Trophoblast cell (in vitro differentiated cells and primary cell): Measurements from ENCODE around the gene FGFBP2. TPM values are rescaled to one million over a fixed set of nuclear protein-coding genes. Genes with fewer than 3 reads are reported as not detected.

Source experiments
- DNase-seq, 2 donors: peaks; one replicate each; pipeline ENCODE4 v3.0.0-alpha.2; 2016
- H2AFZ ChIP-seq: 2 replicates; pipeline ENCODE4 v1.6.1; 2013; ENCODE audit warnings: low read length, moderate library complexity, mild to moderate bottlenecking; ENCODE audit not compliant: insufficient read depth, poor library complexity
- H2AK5ac ChIP-seq: 2 replicates; pipeline ENCODE4 v1.6.1; 2013; ENCODE audit warnings: mild to moderate bottlenecking, low read length
- H2BK120ac ChIP-seq: 2 replicates; pipeline ENCODE4 v1.6.1; 2013; ENCODE audit warnings: low read length, mild to moderate bottlenecking, moderate library complexity; ENCODE audit not compliant: insufficient read depth, poor library complexity
- H2BK12ac ChIP-seq: 2 replicates; pipeline ENCODE4 v1.6.1; 2013; ENCODE audit warnings: mild to moderate bottlenecking, low read length, moderate library complexity
- H2BK5ac ChIP-seq: 2 replicates; pipeline ENCODE4 v1.6.1; 2013; ENCODE audit warnings: low read length, low read depth, moderate library complexity, mild to moderate bottlenecking; ENCODE audit not compliant: poor library complexity
- H3K14ac ChIP-seq: 2 replicates; pipeline ENCODE4 v1.6.1; 2013; ENCODE audit warnings: mild to moderate bottlenecking, low read length
- H3K18ac ChIP-seq: 2 replicates; pipeline ENCODE4 v1.6.1; 2013; ENCODE audit warnings: mild to moderate bottlenecking, low read length
- H3K23ac ChIP-seq: 2 replicates; pipeline ENCODE4 v1.6.1; 2013; ENCODE audit warnings: low read length
- H3K27ac ChIP-seq: 2 replicates; pipeline ENCODE4 v1.5.1; 2013; ENCODE audit warnings: low read depth, mild to moderate bottlenecking, inconsistent platforms, low read length, moderate library complexity
- H3K27me3 ChIP-seq: 2 replicates; pipeline ENCODE4 v1.6.1; 2013; ENCODE audit warnings: inconsistent platforms, mild to moderate bottlenecking, low read length, moderate library complexity; ENCODE audit not compliant: insufficient read depth
- H3K36me3 ChIP-seq, 2 experiments: 1 replicate in 1 of 2; 2 replicates in 1 of 2; pipeline ENCODE4 v1.6.1; 2013; ENCODE audit warnings: low read length in 2 of 2, mild to moderate bottlenecking in 2 of 2, moderate library complexity in 1 of 2; ENCODE audit not compliant: insufficient read depth in 2 of 2, control insufficient read depth in 1 of 2
- H3K4ac ChIP-seq: 2 replicates; pipeline ENCODE4 v1.6.1; 2013; ENCODE audit warnings: low read depth, mild to moderate bottlenecking, low read length, moderate library complexity
- H3K4me1 ChIP-seq, 2 experiments: 1 replicate in 1 of 2; 2 replicates in 1 of 2; pipeline ENCODE4 v1.6.1; 2013; ENCODE audit warnings: low read length in 2 of 2, mild to moderate bottlenecking in 2 of 2, moderate library complexity in 1 of 2; ENCODE audit not compliant: insufficient read depth in 2 of 2, control insufficient read depth in 1 of 2
- H3K4me2 ChIP-seq: 2 replicates; pipeline ENCODE4 v1.6.1; 2013; ENCODE audit warnings: inconsistent platforms, mild to moderate bottlenecking, low read length, moderate library complexity
- H3K4me3 ChIP-seq: 2 replicates; pipeline ENCODE4 v1.5.1; 2013; ENCODE audit warnings: mild to moderate bottlenecking, low read depth, low read length, inconsistent platforms
- H3K79me1 ChIP-seq: one replicate; pipeline ENCODE4 v1.6.1; 2013; ENCODE audit warnings: low read length
- H3K79me2 ChIP-seq: 2 replicates; pipeline ENCODE4 v1.6.1; 2013; ENCODE audit warnings: low read length, mild to moderate bottlenecking; ENCODE audit not compliant: control insufficient read depth, insufficient read depth, poor library complexity
- H3K9ac ChIP-seq: 2 replicates; pipeline ENCODE4 v1.6.1; 2013; ENCODE audit warnings: mild to moderate bottlenecking, low read length
- H3K9me3 ChIP-seq: 2 replicates; pipeline ENCODE4 v1.6.1; 2013; ENCODE audit warnings: low read depth, mild to moderate bottlenecking, control low read depth, inconsistent platforms, low read length; ENCODE audit not compliant: insufficient read depth
- H4K12ac ChIP-seq: 2 replicates; pipeline ENCODE4 v1.6.1; 2013; ENCODE audit warnings: low read depth, mild to moderate bottlenecking, low read length, moderate library complexity
- H4K8ac ChIP-seq: 2 replicates; pipeline ENCODE4 v1.6.1; 2013; ENCODE audit warnings: low read depth, mild to moderate bottlenecking, low read length, moderate library complexity
- H4K91ac ChIP-seq: one replicate; pipeline ENCODE4 v1.6.1; 2013; ENCODE audit warnings: low read depth, mild to moderate bottlenecking, low read length, moderate library complexity
- WGBS: extraction: QIAGEN DNeasy Blood & Tissue Kit; methylation state at CpG from one replicate; pipeline ENCODE4 v1.1.7; 2013; ENCODE audit warnings: missing lambda C conversion rate; ENCODE audit not compliant: insufficient read length, insufficient coverage; ENCODE audit errors: extremely low coverage; 5-methylcytosine and 5-hydroxymethylcytosine counted together
- polyA plus RNA-seq: library from polyadenylated mRNA; stranded (reverse); fragments of 200-250 nt; gene quantifications from 2 replicates; pipeline ENCODE4 v1.2.3, GENCODE V29; 2013

FGFBP2 gene, protein sequence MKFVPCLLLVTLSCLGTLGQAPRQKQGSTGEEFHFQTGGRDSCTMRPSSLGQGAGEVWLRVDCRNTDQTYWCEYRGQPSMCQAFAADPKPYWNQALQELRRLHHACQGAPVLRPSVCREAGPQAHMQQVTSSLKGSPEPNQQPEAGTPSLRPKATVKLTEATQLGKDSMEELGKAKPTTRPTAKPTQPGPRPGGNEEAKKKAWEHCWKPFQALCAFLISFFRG
- polyA plus RNA-seq, result 0.64 and 0.93 TPM in 2 replicates

DNA sequence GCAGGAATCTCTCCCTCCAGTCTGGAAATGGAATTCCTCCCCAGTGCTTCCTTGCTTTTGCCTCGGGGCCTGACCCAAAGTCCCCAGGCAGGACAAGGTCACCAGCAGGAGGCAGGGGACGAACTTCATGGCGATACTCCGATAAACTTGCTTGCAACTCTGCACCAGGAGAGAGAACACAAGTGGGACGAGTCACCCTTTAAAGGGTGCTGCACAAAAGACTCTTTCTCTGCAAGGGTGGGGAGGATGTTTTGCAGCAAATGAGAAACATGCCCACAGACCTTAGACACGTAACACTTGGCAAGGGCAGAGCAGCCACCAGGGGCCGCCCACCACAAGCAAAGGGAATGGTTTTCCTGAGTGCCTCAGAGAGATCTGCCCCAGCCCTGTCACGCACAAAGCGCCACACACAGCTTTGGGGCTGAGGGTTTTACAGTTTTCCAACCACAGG is at the start of gene FGFBP2:
FGFBP2 (minus strand) TSS at position 175 of the 451 bp plus-strand sequence; CDS start at position 129, 46 bp downstream.
- no peak within 1 kb of the TSS for H3K18ac ChIP-seq
- peaks cover 6 to 12% of the 10 kb centered on the region in 2 experiments for H3K4me1 ChIP-seq
- H3K36me3 ChIP-seq, result no peaks in the 10 kb centered on the region
- H3K23ac ChIP-seq, result no peak within 1 kb of the TSS
- peak within 1 kb of the TSS; percentile 20 for H3K9ac ChIP-seq
- H2BK120ac ChIP-seq, result no peak within 1 kb of the TSS
- peak in 1 of 2 donors; percentile 40 for DNase-seq
- H3K4me3 ChIP-seq, result peak within 1 kb of the TSS; percentile 41
- peak within 1 kb of the TSS; percentile 32 for H3K4me2 ChIP-seq
- no peak within 1 kb of the TSS for H2BK5ac ChIP-seq
- H4K8ac ChIP-seq, result no peak within 1 kb of the TSS
- H3K14ac ChIP-seq, result no peak within 1 kb of the TSS
- no CpG with 5 or more reads among the region's 9 CpGs for WGBS
- H3K79me1 ChIP-seq, result no peaks in the 10 kb centered on the region
- H2AK5ac ChIP-seq, result no peak within 1 kb of the TSS
- no peaks in the 10 kb centered on the region for H3K79me2 ChIP-seq
- H3K4ac ChIP-seq, result no peak within 1 kb of the TSS
- no peak within 1 kb of the TSS for H3K27ac ChIP-seq
- H2BK12ac ChIP-seq, result no peak within 1 kb of the TSS
- no peaks in the 10 kb centered on the region for H3K27me3 ChIP-seq
- H2AFZ ChIP-seq, result no peak within 1 kb of the TSS
- H3K9me3 ChIP-seq, result peaks cover 2% of the 10 kb centered on the region
- H4K12ac ChIP-seq, result no peak within 1 kb of the TSS
- no peak within 1 kb of the TSS for H4K91ac ChIP-seq

DNA sequence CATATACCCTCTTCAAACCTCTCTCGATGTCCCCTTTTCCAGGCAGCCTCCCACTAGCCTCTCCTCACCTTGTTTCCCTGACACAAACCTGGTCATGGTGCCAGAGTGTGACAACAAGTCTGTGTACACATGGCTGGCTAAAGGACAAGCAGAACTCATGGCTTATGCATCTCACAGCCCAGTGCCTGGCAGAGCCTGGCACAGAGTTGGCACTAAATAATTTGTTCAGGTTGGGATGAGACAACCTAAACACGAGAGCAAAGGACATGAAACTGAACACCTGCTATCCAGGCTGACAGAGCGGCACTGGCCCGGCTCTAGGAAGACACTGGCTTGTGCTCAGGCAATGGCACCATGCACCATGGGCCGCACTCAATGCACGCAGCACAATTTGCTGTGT is 48.2 kb upstream of the FGFBP2 start:
- WGBS, result no CpG with 5 or more reads among the region's 6 CpGs
- Histone ChIP-seq H3K23ac (no peak overlapping the region), H2BK120ac (no peak overlapping the region)

DNA sequence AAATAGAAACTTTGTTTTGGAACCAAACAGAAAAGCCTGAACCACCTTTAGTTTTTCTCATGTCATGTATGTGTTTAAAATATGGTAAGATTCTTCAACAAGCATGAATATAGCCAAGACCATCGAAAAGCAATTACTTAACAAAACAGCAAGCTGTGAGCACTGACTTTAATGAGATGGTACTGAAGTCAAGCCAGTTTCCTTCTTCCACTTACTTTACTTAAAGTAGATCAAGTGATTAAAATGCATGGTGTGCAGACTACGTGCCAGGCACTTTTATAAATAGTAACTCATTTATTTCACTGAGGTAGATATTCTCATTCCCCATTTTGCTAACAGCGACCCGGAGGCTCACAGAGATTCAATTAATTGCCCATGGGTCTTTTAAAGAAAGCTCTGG is 46.2 kb upstream of the FGFBP2 start:
- no peaks in the 10 kb centered on the region for H3K79me1 ChIP-seq
- H2BK5ac ChIP-seq, result no peak overlapping the region
- no peaks in the 10 kb centered on the region for H3K79me2 ChIP-seq
- H3K18ac ChIP-seq, result no peak overlapping the region
- no peak overlapping the region for H2AFZ ChIP-seq
- H3K23ac ChIP-seq, result no peak overlapping the region
- H3K9ac ChIP-seq, result no peak overlapping the region
- no peak overlapping the region for H4K91ac ChIP-seq
- H3K27me3 ChIP-seq, result no peaks in the 10 kb centered on the region
- no peak overlapping the region for H3K14ac ChIP-seq
- no peak overlapping the region for H3K4me3 ChIP-seq
- no peak overlapping the region for H2BK120ac ChIP-seq
- H4K12ac ChIP-seq, result no peak overlapping the region
- no peak overlapping the region for H2BK12ac ChIP-seq
- DNase-seq, result no peak
- no CpG with 5 or more reads among the region's 4 CpGs for WGBS
- H3K9me3 ChIP-seq, result no peaks in the 10 kb centered on the region
- peaks cover 5 to 9% of the 10 kb centered on the region in 2 experiments for H3K36me3 ChIP-seq
- H3K4me2 ChIP-seq, result no peak overlapping the region
- H3K4ac ChIP-seq, result no peak overlapping the region
- H2AK5ac ChIP-seq, result no peak overlapping the region
- H3K27ac ChIP-seq, result no peak overlapping the region
- H4K8ac ChIP-seq, result no peak overlapping the region
- H3K4me1 ChIP-seq, result no peaks in the 10 kb centered on the region

More for the DNA sequence above, 48.2 kb upstream of the FGFBP2 start:
- Histone ChIP-seq H3K4ac (no peak overlapping the region), H3K4me3 (no peak overlapping the region), H3K27me3 (no peaks in the 10 kb centered on the region), H2BK5ac (no peak overlapping the region), H2AFZ (no peak overlapping the region), H3K36me3 (peaks cover 5 to 11% of the 10 kb centered on the region in 2 experiments), H3K18ac (no peak overlapping the region), H3K4me1 (no peaks in the 10 kb centered on the region), H3K79me2 (no peaks in the 10 kb centered on the region), H4K91ac (no peak overlapping the region), H3K27ac (no peak overlapping the region), H4K12ac (no peak overlapping the region), H2AK5ac (no peak overlapping the region), H3K14ac (no peak overlapping the region), H3K79me1 (no peaks in the 10 kb centered on the region), H3K9me3 (no peaks in the 10 kb centered on the region), H3K9ac (no peak overlapping the region), H3K4me2 (no peak overlapping the region), H4K8ac (no peak overlapping the region), H2BK12ac (no peak overlapping the region)
- no peak for DNase-seq

DNA sequence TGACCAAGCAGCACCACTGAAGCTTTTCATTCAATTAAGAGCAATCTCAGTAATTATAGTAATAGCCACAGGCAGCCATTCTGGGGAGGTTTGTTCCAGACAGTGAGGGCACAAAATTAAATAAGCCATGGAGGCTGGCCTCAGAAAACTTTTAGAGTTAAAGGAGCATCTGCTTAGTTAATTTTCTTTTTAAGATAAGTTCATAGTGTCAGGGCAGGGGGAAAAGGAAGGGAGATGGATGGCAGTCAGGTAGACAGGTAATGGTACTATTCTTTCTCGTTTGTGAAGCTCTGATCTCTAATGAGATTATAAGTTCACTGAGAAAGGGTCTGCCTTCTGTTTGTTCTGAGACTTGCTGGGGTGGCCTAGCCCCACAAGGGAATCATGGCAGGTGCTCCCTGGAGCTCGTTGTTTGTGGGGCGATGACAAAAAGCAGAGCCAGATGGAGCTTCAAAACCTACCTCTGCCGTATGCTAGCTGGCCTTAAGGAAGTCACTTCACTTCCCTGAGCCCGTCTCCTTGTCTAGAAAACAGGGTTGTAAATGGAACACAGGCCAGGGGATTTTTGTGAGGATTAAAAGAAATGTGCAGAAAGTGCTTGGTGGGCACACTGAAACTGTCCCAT is 44.6 kb upstream of the FGFBP2 start:
- Histone ChIP-seq H2AFZ (no peak overlapping the region), H3K4me3 (no peak overlapping the region), H3K27me3 (no peaks in the 10 kb centered on the region), H3K4ac (no peak overlapping the region), H4K8ac (no peak overlapping the region), H2BK5ac (no peak overlapping the region), H3K18ac (no peak overlapping the region), H3K79me2 (no peaks in the 10 kb centered on the region), H3K36me3 (peaks cover 3 to 9% of the 10 kb centered on the region in 2 experiments), H3K4me2 (no peak overlapping the region), H4K12ac (no peak overlapping the region), H3K79me1 (no peaks in the 10 kb centered on the region), H3K23ac (no peak overlapping the region), H2BK120ac (no peak overlapping the region), H3K4me1 (no peaks in the 10 kb centered on the region), H2BK12ac (no peak overlapping the region), H3K9me3 (no peaks in the 10 kb centered on the region), H4K91ac (no peak overlapping the region), H3K14ac (no peak overlapping the region), H2AK5ac (no peak overlapping the region), H3K9ac (no peak overlapping the region), H3K27ac (no peak overlapping the region)
- no peak for DNase-seq
- WGBS, result no CpG with 5 or more reads among the region's 5 CpGs
